Forelimb muscle (tissue), 1 donor: Measurements from ENCODE around the gene TEX22. TPM values are rescaled to one million over a fixed set of nuclear protein-coding genes. Genes with fewer than 3 reads are reported as not detected.

Experiments
- DNase-seq: peaks from one replicate; pipeline ENCODE4 v3.0.0-alpha.2; 2013; ENCODE audit warnings: low read depth
- polyA plus RNA-seq: library from polyadenylated mRNA; unstranded; fragments of 120-200 nt; gene quantifications from one replicate; pipeline ENCODE4 v1.2.1, GENCODE V29; 2013; ENCODE audit not compliant: insufficient read length

Gene TEX22
- polyA plus RNA-seq, 1 donor = 0.90 TPM

GRCh38 chr14:105439179-105439578 lies 40.8 kb downstream of the TEX22 start:
- no peak for DNase-seq

- no peak for DNase-seq
These were observed 41.6 kb downstream of the TEX22 start for GRCh38 chr14:105439710-105440553.

GRCh38 chr14:105440554-105440900 lies 42.2 kb downstream of the TEX22 start:
- no peak for DNase-seq

- no peak for DNase-seq
These were observed 42.7 kb downstream of the TEX22 start for GRCh38 chr14:105440992-105441391.

GRCh38 chr14:105442125-105442524 lies 43.8 kb downstream of the TEX22 start:
- DNase-seq = no peak

GRCh38 chr14:105442834-105443233 lies 44.5 kb downstream of the TEX22 start:
- no peak for DNase-seq

- no peak for DNase-seq
These were observed 46.5 kb downstream of the TEX22 start for GRCh38 chr14:105444859-105445258.

GRCh38 chr14:105445290-105445689 lies 47.0 kb downstream of the TEX22 start:
- no peak for DNase-seq

- DNase-seq = no peak
These were observed 47.8 kb downstream of the TEX22 start for GRCh38 chr14:105445901-105446845.

- DNase-seq = no peak
These were observed 48.6 kb downstream of the TEX22 start for GRCh38 chr14:105446971-105447370.

- DNase-seq = no peak
These were observed 49.6 kb downstream of the TEX22 start for GRCh38 chr14:105447651-105448640.

- no peak for DNase-seq
These were observed 50.4 kb downstream of the TEX22 start for GRCh38 chr14:105448706-105449111.

GRCh38 chr14:105449276-105450122 lies 51.2 kb downstream of the TEX22 start:
- DNase-seq = no peak

GRCh38 chr14:105450123-105450505 lies 51.8 kb downstream of the TEX22 start:
- no peak for DNase-seq

- no peak for DNase-seq
These were observed 52.8 kb downstream of the TEX22 start for GRCh38 chr14:105450864-105451720.

- DNase-seq = no peak
These were observed 54.6 kb downstream of the TEX22 start for GRCh38 chr14:105452963-105453362.

- no peak for DNase-seq
These were observed 55.5 kb downstream of the TEX22 start for GRCh38 chr14:105453847-105454246.

- DNase-seq = no peak
These were observed 56.8 kb downstream of the TEX22 start for GRCh38 chr14:105455086-105455640.
